HG02571 (cell line): ENCODE results near the gene CERS1.

Source experiments
- ATAC-seq: cut with Tn5 transposase; IDR thresholded peaks from one replicate; pipeline ENCODE4 v1.9.1; 2021; ENCODE audit warnings: mild to moderate bottlenecking, moderate library complexity; ENCODE audit not compliant: unreplicated experiment

Gene CERS1

DNA sequence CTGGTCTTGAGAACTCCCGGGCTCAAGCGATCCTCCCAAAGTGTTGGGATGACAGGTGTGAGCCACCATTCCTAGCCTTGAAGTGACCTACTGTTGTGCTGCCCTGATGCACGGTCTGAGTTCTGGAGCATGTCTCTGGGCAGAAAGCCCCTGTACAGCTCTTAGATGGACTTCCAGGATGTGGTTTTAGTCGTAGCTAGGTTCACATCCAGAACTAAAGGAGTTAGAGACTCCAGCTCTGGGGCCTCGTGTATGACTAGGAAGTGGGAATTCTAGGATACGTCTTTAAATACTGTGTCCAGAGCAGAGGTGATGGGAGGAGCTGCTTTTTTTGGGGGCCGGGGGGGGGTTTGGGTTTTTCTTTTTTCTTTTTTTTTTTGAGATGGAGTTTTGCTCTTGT is 52.0 kb downstream of the CERS1 start:
- no peak for ATAC-seq

- no peak for ATAC-seq
Measured at GRCh38 chr19:18842166-18842565, 53.8 kb downstream of the CERS1 start.

DNA sequence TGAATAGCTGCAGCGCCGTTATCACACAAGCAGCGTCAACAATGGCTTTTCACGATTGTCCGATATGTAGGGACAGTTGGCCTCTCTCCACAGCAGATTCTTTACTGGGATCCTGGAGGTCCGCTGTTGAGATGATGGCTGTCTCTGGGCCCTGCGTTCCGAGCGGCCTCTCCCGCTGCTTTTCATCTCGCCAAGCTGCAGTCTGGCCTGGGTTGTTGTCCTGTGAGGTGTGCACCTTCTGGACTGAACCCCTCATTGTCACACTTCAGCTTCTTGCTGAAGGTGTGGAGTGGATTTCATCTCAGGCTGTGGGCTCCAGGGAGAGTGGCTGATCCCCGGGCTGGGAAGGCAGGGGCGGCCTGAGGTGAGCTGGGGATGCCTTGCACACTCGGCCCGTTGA is 54.6 kb downstream of the CERS1 start:
- ATAC-seq: no peak

DNA sequence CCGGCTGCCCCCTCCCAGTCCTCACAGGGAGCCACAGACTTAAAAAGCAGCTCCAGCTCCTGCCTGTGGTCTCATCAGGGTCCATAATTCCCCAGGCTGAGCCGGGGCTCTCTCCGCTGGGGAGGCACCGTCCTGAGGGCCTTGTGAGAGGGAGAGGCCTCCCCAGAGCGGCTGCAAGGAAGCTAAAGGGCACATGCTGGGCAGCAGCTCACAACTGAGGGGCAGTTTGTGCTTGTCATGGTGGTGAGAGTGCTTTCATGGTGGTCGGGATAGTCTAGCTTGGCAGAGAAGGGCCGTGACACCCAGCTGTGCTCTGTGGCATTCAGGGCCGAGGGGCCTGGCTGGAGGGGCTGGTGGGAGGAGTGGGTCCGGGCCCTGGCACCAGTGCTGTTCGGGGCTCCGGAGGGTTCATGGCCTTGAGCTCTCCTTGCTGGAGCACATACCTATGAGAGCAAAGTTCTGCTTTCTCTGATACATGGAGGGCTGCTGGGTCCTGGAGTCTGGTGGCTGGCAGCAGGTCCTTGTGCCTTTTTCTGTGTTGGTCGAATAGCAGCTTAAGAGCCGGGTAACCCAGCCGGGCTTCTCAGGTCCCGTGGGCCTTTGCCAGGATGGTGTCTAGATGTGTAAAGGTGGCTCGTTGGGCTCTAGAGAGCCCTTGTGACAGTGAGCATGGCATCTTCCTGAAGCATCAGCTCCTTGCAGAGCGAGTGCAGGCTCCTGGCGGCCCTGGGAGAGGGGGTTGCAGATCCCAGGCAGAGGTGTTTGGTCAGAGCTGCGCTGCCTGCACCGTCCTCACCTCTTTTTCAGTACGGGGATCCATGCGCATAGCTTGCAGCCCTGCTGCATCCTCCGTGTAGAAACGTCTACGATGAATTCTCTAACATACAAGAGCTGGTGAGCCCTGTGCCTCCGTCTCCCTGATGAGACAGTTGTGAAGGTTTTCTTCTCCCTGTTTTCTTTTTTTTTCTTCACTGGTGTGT is 55.4 kb downstream of the CERS1 start:
- no peak for ATAC-seq

- no peak for ATAC-seq
Measured at GRCh38 chr19:18839465-18840287, 56.3 kb downstream of the CERS1 start.

- ATAC-seq: no peak
Measured at GRCh38 chr19:18834644-18834984, 61.3 kb downstream of the CERS1 start.

- no peak for ATAC-seq
Measured at GRCh38 chr19:18833849-18834643, 61.9 kb downstream of the CERS1 start.

- ATAC-seq: no peak
Measured at GRCh38 chr19:18833141-18833476, 62.8 kb downstream of the CERS1 start.

GRCh38 chr19:18832306-18833140 is 63.4 kb downstream of the CERS1 start:
- ATAC-seq: peak; percentile 23

GRCh38 chr19:18831524-18832305 is 64.2 kb downstream of the CERS1 start, which contains the start of gene UPF1:
UPF1 (plus strand) TSS chr19:18831959; CDS start chr19:18832210, 251 bp downstream.
- ATAC-seq: peak; percentile 62

DNA sequence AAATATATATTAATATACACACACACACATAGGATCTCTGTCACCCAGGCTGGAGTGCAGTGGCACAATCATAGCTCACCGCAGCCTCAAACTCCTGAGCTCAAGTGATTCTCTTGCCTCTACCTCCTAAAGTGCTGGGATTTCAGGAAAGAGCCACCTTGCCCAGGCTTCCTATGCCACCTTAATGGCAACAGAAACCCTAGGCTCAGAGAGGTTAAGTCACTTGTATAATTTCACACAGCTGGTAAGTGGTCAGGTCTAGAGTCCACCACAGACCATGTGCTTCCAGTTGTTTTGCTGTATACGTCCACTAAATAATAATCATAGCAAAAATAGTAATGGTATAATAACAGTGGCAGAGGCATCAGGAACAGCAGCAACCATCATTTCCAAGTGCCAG is 65.5 kb downstream of the CERS1 start:
- no peak for ATAC-seq

DNA sequence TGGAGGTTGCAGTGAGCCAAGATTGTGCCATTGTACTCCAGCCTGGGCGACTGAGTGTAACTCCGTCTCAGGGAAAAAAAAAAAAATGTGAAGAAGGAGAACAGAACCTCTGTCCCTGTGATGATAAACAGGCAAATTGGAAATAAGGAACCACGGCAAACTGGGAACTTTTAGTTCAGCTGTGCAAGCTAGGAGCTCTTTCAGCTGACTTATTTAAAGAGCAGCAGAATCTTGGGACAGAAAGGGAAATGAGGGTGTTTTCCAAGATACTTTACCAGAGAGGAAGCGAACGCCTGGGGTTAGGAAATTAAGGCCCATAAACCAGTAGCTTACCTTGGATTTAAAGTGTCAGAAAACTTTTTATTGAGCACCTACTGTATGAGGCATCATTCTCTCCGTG is 67.2 kb downstream of the CERS1 start:
- ATAC-seq: no peak
